Measurements from ENCODE around the gene BSPH1. TPM values are rescaled to one million over a fixed set of nuclear protein-coding genes. Genes with fewer than 3 reads are reported as not detected.

The BSPH1 gene
- total and polyA plus RNA-seq, 2 donors (not counting 3 experiments of a cell fraction or from before 2014, with no cell fraction given) = not detected

DNA sequence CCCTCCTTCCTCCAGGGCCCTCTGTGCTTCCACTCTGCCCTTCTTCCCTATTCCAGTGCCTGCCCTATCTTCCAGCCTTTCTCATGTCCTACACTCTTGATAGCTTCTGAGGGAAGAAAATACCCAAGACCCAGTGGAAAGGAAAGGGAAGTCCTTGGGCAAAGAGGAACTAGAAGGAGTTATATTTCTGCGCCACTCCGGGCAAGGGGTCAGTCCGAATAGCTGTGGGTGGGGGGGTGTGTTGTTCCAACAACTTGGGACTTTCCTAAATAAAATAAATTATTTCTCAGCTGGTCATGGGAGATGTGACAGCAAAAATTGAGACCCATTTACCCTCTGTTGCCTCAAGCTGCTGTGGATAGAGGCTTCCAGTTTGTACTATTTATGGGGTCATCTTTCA, 28.7 kb upstream of the BSPH1 start:
- dilution Hi-C loops (cut with MboI; ENCODE audit: extremely low pct_ligation_motif_present, low sequenced_read_pairs) (no loop called here), intact Hi-C loops (cut with micrococcal nuclease) (no loop called here)
- Histone ChIP-seq H3K36me3 (ENCODE audit: control insufficient read depth in 2 of 2, extremely low read depth in 1 of 2, insufficient read depth in 2 of 2, low read length in 2 of 2) (no peaks in the 10 kb centered on the region), H4K20me1 (replicated peaks; ENCODE audit: control insufficient read depth, extremely low read depth, insufficient read depth, low read length) (no peaks in the 10 kb centered on the region), H2AFZ (ENCODE audit: low read depth, low read length) (no peak overlapping the region), H3K4me3 (replicated peaks in 1 of 3; ENCODE audit: insufficient read depth in 1 of 3, low read depth in 1 of 3, low read length in 3 of 3) (no peak overlapping the region), H3K9me1 (replicated peaks; ENCODE audit: control insufficient read depth, extremely low read depth, insufficient read depth, low read length) (no peaks in the 10 kb centered on the region), H3K27me3 (ENCODE audit: control insufficient read depth in 2 of 2, insufficient read depth in 2 of 2, low read length in 2 of 2) (peaks cover 0 to 2% of the 10 kb centered on the region in 2 experiments), H3K4me2 (ENCODE audit: insufficient read depth, low read length) (no peak overlapping the region), H3K79me2 (ENCODE audit: control insufficient read depth, insufficient read depth, low read length) (no peaks in the 10 kb centered on the region), H3K4me1 (ENCODE audit: control insufficient read depth, extremely low read depth, insufficient read depth, low read length) (no peaks in the 10 kb centered on the region), H3K27ac (ENCODE audit: insufficient read depth, low read depth, low read length) (no peak overlapping the region), H3K9me3 (replicated peaks; ENCODE audit: control insufficient read depth, insufficient read depth, low read length) (no peaks in the 10 kb centered on the region), H3K9ac (replicated peaks; ENCODE audit: extremely low read depth, insufficient read depth, low read length) (no peak overlapping the region)
- FAIRE-seq (no peak), DNase-seq (ENCODE audit: low read depth, low spot score) (no peak)
- BruUV-seq (replicated peaks) = no TSS peak
- ChIA-PET POLR2A (no interaction called here), CTCF (no interaction called here)
- TF ChIP-seq POLR2A (IDR thresholded peaks at IDR 0.05; ENCODE audit: low read depth, low read length) (no peak), MYC (IDR thresholded peaks at IDR 0.05; ENCODE audit: low read depth, low read length) (no peak), FOS (IDR thresholded peaks at IDR 0.05; ENCODE audit: borderline replicate concordance, insufficient read depth, low read length) (no peak), EZH2 (IDR thresholded peaks at IDR 0.05; ENCODE audit: borderline replicate concordance, low read depth, low read length, severe bottlenecking) (no peak), GATA2 (IDR thresholded peaks at IDR 0.05; ENCODE audit: insufficient read depth, insufficient read length, low read depth, low read length) (no peak), POLR2AphosphoS5 (IDR thresholded peaks at IDR 0.05; ENCODE audit: insufficient read depth, low read depth, low read length) (no peak), JUN (IDR thresholded peaks at IDR 0.05; ENCODE audit: borderline replicate concordance, insufficient read depth, insufficient read length, low read depth) (no peak)
- TF ChIP-seq, protein P1, sequence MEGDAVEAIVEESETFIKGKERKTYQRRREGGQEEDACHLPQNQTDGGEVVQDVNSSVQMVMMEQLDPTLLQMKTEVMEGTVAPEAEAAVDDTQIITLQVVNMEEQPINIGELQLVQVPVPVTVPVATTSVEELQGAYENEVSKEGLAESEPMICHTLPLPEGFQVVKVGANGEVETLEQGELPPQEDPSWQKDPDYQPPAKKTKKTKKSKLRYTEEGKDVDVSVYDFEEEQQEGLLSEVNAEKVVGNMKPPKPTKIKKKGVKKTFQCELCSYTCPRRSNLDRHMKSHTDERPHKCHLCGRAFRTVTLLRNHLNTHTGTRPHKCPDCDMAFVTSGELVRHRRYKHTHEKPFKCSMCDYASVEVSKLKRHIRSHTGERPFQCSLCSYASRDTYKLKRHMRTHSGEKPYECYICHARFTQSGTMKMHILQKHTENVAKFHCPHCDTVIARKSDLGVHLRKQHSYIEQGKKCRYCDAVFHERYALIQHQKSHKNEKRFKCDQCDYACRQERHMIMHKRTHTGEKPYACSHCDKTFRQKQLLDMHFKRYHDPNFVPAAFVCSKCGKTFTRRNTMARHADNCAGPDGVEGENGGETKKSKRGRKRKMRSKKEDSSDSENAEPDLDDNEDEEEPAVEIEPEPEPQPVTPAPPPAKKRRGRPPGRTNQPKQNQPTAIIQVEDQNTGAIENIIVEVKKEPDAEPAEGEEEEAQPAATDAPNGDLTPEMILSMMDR (IDR thresholded peaks at IDR 0.05; ENCODE audit: extremely low read depth in 1 of 2, insufficient read depth in 1 of 2, low read depth in 1 of 2, low read length in 2 of 2) = no peak
- TF ChIP-seq, protein P2, sequence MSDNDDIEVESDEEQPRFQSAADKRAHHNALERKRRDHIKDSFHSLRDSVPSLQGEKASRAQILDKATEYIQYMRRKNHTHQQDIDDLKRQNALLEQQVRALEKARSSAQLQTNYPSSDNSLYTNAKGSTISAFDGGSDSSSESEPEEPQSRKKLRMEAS (IDR thresholded peaks at IDR 0.05; ENCODE audit: insufficient read depth, insufficient read length) = no peak
